Measurements from ENCODE around the gene CPE.

The CPE gene

DNA sequence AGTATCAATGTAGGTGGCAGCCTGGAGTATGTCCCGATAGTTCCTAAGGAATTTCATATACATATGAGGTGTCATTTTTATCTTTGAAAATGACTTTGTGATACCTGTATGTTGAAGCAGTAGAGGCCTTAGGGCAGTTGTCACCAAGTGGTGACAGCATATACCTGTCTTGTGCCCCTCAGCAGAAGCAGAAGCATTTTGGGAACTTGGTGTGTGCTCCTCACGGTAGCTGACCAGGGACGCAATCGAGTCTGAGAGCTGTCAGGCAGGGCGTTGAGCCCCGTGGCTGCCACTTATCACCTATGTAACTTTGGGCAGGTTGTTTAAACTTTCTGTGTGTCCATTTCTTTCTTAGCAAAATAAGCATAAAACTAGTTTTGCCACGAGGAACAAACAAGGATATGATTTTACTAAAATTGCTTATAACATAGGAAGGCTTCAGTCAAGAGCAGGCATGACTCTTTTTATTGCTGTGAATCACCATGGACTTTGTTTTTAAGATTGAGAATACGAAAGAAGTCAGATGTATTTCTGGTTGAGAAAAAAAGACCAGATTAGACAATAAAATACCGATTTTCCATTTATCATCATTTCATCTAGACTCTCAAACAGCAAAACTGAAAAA lies 161.5 kb downstream of the CPE start:
- TF ChIP-seq, protein P1, sequence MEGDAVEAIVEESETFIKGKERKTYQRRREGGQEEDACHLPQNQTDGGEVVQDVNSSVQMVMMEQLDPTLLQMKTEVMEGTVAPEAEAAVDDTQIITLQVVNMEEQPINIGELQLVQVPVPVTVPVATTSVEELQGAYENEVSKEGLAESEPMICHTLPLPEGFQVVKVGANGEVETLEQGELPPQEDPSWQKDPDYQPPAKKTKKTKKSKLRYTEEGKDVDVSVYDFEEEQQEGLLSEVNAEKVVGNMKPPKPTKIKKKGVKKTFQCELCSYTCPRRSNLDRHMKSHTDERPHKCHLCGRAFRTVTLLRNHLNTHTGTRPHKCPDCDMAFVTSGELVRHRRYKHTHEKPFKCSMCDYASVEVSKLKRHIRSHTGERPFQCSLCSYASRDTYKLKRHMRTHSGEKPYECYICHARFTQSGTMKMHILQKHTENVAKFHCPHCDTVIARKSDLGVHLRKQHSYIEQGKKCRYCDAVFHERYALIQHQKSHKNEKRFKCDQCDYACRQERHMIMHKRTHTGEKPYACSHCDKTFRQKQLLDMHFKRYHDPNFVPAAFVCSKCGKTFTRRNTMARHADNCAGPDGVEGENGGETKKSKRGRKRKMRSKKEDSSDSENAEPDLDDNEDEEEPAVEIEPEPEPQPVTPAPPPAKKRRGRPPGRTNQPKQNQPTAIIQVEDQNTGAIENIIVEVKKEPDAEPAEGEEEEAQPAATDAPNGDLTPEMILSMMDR (IDR thresholded peaks at IDR 0.05; ENCODE audit: insufficient read depth, low read depth, low read length, missing control alignments), result no peak
- DNase-seq (ENCODE audit: low read depth), result no peak
- H3K4me3 ChIP-seq (ENCODE audit: low read depth, low read length), result no peak overlapping the region

DNA sequence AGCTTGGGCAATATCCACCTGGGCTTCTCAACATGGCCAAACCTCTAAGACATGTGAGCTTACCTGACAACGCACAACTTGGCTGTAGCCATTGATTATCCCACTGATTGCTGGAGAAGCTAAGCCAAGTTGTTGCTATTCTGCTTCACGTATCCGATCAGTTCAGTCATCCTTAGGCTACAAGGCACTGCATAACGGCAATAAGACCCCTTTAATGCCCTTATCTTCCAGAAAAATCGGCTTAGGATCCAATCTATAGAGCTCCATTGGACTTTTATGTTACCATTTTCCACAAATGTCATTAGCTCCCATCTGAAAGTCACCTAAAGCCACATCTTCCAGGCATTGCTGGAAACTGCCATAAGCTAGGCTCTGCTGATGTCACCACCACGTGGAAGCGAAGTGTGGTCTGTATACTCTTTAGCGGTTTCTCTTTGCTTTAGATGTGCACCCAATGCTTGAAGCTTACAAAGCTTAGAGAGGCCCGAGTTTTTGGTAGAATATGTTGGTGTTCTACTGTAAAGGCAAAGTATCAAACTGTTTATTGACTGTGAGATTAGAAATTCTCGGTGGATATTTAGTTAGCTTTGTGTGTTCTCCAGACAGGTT lies 163.1 kb downstream of the CPE start:
- TF ChIP-seq, protein P1 (IDR thresholded peaks at IDR 0.05; ENCODE audit: insufficient read depth, low read depth, low read length, missing control alignments), result no peak
- no peak overlapping the region for H3K4me3 ChIP-seq (ENCODE audit: low read depth, low read length)
- no peak for DNase-seq (ENCODE audit: low read depth)

DNA sequence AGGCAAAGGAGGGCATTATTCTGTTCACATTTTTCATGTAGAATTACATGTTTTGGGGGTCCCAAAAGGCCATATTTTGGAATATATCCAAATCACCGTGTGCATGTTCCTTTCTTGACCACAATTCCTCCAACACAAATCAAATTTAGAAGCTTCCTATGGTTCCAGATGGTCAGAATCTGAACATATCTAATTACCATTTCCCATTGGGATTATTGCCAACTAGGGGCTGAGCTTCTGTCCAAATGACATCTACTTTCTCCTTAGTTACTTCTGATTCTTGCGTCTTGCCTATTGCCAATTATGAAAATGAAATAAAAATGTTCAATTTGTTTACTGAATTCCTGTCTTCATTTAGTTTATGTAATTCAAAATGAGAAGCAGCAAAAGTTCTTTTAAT lies 163.7 kb downstream of the CPE start:
- DNase-seq (ENCODE audit: low read depth), result no peak
- TF ChIP-seq, protein P1 (IDR thresholded peaks at IDR 0.05; ENCODE audit: insufficient read depth, low read depth, low read length, missing control alignments), result no peak
- H3K4me3 ChIP-seq (ENCODE audit: low read depth, low read length), result no peak overlapping the region

Data from GM12865 (cell line).